Effector memory CD8-positive, alpha-beta T cell (primary cell): ENCODE data around the gene IFNGR2.
"Not testable (repeated sequence)": the region's sequence is repeated elsewhere in the genome, so short reads cannot be mapped to it uniquely, and the experiment has no call there.

Source experiments
- ATAC-seq: fragments of 150-1000 bp; cut with Tn5 transposase; replicated peaks from 2 replicates; pipeline ENCODE4 v1.10.0; 2021; ENCODE audit warnings: mild to moderate bottlenecking, moderate library complexity
- DNase-seq, 3 experiments: peaks; one replicate each; pipeline ENCODE4 v3.0.0; 2021
- H3K27ac Mint-ChIP-seq, 2 donors: one replicate each; pipeline ENCODE4 v1.8.0; 2022; ENCODE audit warnings: mild to moderate bottlenecking in 2 of 2, mixed read lengths in 2 of 2, moderate library complexity in 2 of 2
- H3K27me3 Mint-ChIP-seq, 2 donors: one replicate each; pipeline ENCODE4 v1.8.0; 2022; ENCODE audit warnings: mixed read lengths in 2 of 2
- H3K36me3 Mint-ChIP-seq: one replicate; pipeline ENCODE4 v1.8.0; 2022; ENCODE audit warnings: mild to moderate bottlenecking, moderate library complexity, mixed read lengths; ENCODE audit not compliant: insufficient read depth
- H3K4me1 Mint-ChIP-seq, 2 donors: one replicate each; pipeline ENCODE4 v1.8.0; 2022; ENCODE audit warnings: low read depth in 2 of 2, mixed read lengths in 2 of 2
- H3K4me3 Mint-ChIP-seq, 2 donors: one replicate each; pipeline ENCODE4 v1.8.0; 2022; ENCODE audit warnings: mild to moderate bottlenecking in 2 of 2, mixed read lengths in 2 of 2, moderate library complexity in 2 of 2
- H3K9me3 Mint-ChIP-seq, 2 donors: one replicate each; pipeline ENCODE4 v1.8.0; 2022; ENCODE audit warnings: mixed read lengths in 2 of 2

Gene IFNGR2

GRCh38 chr21:33444499-33444898 lies 41.3 kb downstream of the IFNGR2 start:
- no peaks in the 10 kb centered on the region for H3K9me3 Mint-ChIP-seq

GRCh38 chr21:33446620-33447019 lies 43.4 kb downstream of the IFNGR2 start:
- not testable (repeated sequence) for H3K4me3 Mint-ChIP-seq, DNase-seq, H3K27ac Mint-ChIP-seq, H3K4me1 Mint-ChIP-seq, H3K9me3 Mint-ChIP-seq, H3K27me3 Mint-ChIP-seq, ATAC-seq
- peaks cover 33% of the 10 kb centered on the region for H3K36me3 Mint-ChIP-seq

More at GRCh38 chr21:33444499-33444898, 41.3 kb downstream of the IFNGR2 start:
- ATAC-seq = no peak
- H3K27ac Mint-ChIP-seq = no peak overlapping the region
- DNase-seq = no peak
- H3K4me1 Mint-ChIP-seq = no peaks in the 10 kb centered on the region
- no peaks in the 10 kb centered on the region for H3K27me3 Mint-ChIP-seq
- no peak overlapping the region for H3K4me3 Mint-ChIP-seq
- peaks cover 37% of the 10 kb centered on the region for H3K36me3 Mint-ChIP-seq

GRCh38 chr21:33449616-33450015 lies 46.4 kb downstream of the IFNGR2 start:
- Mint-ChIP-seq H3K9me3 (no peaks in the 10 kb centered on the region), H3K36me3 (peaks cover 30% of the 10 kb centered on the region), H3K27me3 (no peaks in the 10 kb centered on the region), H3K4me3 (no peak overlapping the region), H3K4me1 (no peaks in the 10 kb centered on the region), H3K27ac (no peak overlapping the region)
- DNase-seq (no peak), ATAC-seq (no peak)

- H3K9me3 Mint-ChIP-seq = no peaks in the 10 kb centered on the region
- H3K27ac Mint-ChIP-seq = peak overlapping the region; percentile 11 to 23
- H3K4me1 Mint-ChIP-seq = no peaks in the 10 kb centered on the region
- H3K27me3 Mint-ChIP-seq = no peaks in the 10 kb centered on the region
- peaks cover 27% of the 10 kb centered on the region for H3K36me3 Mint-ChIP-seq
- H3K4me3 Mint-ChIP-seq = no peak overlapping the region
- no peak for ATAC-seq
- no peak for DNase-seq
Measured at GRCh38 chr21:33451634-33452071, 48.4 kb downstream of the IFNGR2 start.

- ATAC-seq = no peak
- no peak for DNase-seq
- peak overlapping the region in 1 of 2 donors; percentile 11 for H3K27ac Mint-ChIP-seq
- H3K4me1 Mint-ChIP-seq = no peaks in the 10 kb centered on the region
- peaks cover 31% of the 10 kb centered on the region for H3K36me3 Mint-ChIP-seq
- no peaks in the 10 kb centered on the region for H3K9me3 Mint-ChIP-seq
- no peak overlapping the region for H3K4me3 Mint-ChIP-seq
- H3K27me3 Mint-ChIP-seq = no peaks in the 10 kb centered on the region
Measured at GRCh38 chr21:33452362-33452761, 49.1 kb downstream of the IFNGR2 start.

- Mint-ChIP-seq H3K27me3 (no peaks in the 10 kb centered on the region), H3K9me3 (no peaks in the 10 kb centered on the region), H3K36me3 (peaks cover 37% of the 10 kb centered on the region), H3K4me3 (no peak overlapping the region), H3K27ac (no peak overlapping the region), H3K4me1 (no peaks in the 10 kb centered on the region)
- ATAC-seq (no peak), DNase-seq (no peak)
Measured at GRCh38 chr21:33455686-33456446, 52.7 kb downstream of the IFNGR2 start.

- Mint-ChIP-seq H3K4me1 (no peaks in the 10 kb centered on the region), H3K9me3 (no peaks in the 10 kb centered on the region), H3K36me3 (peaks cover 36% of the 10 kb centered on the region), H3K27ac (no peak overlapping the region), H3K27me3 (no peaks in the 10 kb centered on the region), H3K4me3 (no peak overlapping the region)
- DNase-seq (no peak), ATAC-seq (no peak)
Measured at GRCh38 chr21:33458861-33459260, 55.6 kb downstream of the IFNGR2 start.

- Mint-ChIP-seq H3K9me3 (no peaks in the 10 kb centered on the region), H3K36me3 (peaks cover 52% of the 10 kb centered on the region), H3K4me1 (no peaks in the 10 kb centered on the region), H3K4me3 (no peak overlapping the region), H3K27ac (no peak overlapping the region), H3K27me3 (no peaks in the 10 kb centered on the region)
- no peak for ATAC-seq
- DNase-seq = no peak
Measured at GRCh38 chr21:33461538-33462250, 58.5 kb downstream of the IFNGR2 start.

- not testable (repeated sequence) for H3K27me3 Mint-ChIP-seq, ATAC-seq, H3K9me3 Mint-ChIP-seq, DNase-seq, H3K4me3 Mint-ChIP-seq
- peaks cover 24% of the 10 kb centered on the region for H3K36me3 Mint-ChIP-seq
- peaks cover 9 to 19% of the 10 kb centered on the region in 2 donors for H3K4me1 Mint-ChIP-seq
- H3K27ac Mint-ChIP-seq = peak overlapping the region in 1 of 2 donors; percentile 73
Measured at GRCh38 chr21:33469183-33469582, 66.0 kb downstream of the IFNGR2 start.

- Mint-ChIP-seq H3K27ac (peak overlapping the region in 1 of 2 donors; percentile 81), H3K4me1 (peaks cover 9 to 19% of the 10 kb centered on the region in 2 donors), H3K9me3 (no peaks in the 10 kb centered on the region), H3K36me3 (peaks cover 14% of the 10 kb centered on the region), H3K27me3 (no peaks in the 10 kb centered on the region), H3K4me3 (no peak overlapping the region)
- ATAC-seq (no peak), DNase-seq (no peak)
Measured at GRCh38 chr21:33470701-33471100, 67.5 kb downstream of the IFNGR2 start.

GRCh38 chr21:33473344-33473743 lies 70.1 kb downstream of the IFNGR2 start:
- H3K27ac Mint-ChIP-seq = no peak overlapping the region
- peaks cover 6% of the 10 kb centered on the region for H3K36me3 Mint-ChIP-seq
- H3K9me3 Mint-ChIP-seq = no peaks in the 10 kb centered on the region
- no peak for DNase-seq
- no peaks in the 10 kb centered on the region for H3K27me3 Mint-ChIP-seq
- ATAC-seq = no peak
- peaks cover 11 to 22% of the 10 kb centered on the region in 2 donors for H3K4me1 Mint-ChIP-seq
- H3K4me3 Mint-ChIP-seq = no peak overlapping the region

- Mint-ChIP-seq H3K9me3 (no peaks in the 10 kb centered on the region), H3K4me1 (peaks cover 14 to 19% of the 10 kb centered on the region in 2 donors), H3K4me3 (peak overlapping the region; percentile 85), H3K27ac (no peak overlapping the region), H3K27me3 (no peaks in the 10 kb centered on the region), H3K36me3 (peaks cover 3% of the 10 kb centered on the region)
- DNase-seq (no peak), ATAC-seq (no peak)
Measured at GRCh38 chr21:33477066-33477465, 73.9 kb downstream of the IFNGR2 start.

- DNase-seq (no peak), ATAC-seq (no peak)
- no peaks in the 10 kb centered on the region for H3K9me3 Mint-ChIP-seq
- peaks cover 3% of the 10 kb centered on the region for H3K36me3 Mint-ChIP-seq
- peaks cover 14 to 19% of the 10 kb centered on the region in 2 donors for H3K4me1 Mint-ChIP-seq
- no peaks in the 10 kb centered on the region for H3K27me3 Mint-ChIP-seq
- H3K4me3 Mint-ChIP-seq = peak overlapping the region; percentile 85
- peak overlapping the region; percentile 66 to 74 for H3K27ac Mint-ChIP-seq
Measured at GRCh38 chr21:33478182-33478581, 75.0 kb downstream of the IFNGR2 start.
